ENCODE measurements around the gene FRK.

FRK gene

GRCh38 chr6:115908906-115909559 is 151.7 kb downstream of the FRK start:
- no peak for DNase-seq (ENCODE audit: low read depth)
- TF ChIP-seq, protein P1, sequence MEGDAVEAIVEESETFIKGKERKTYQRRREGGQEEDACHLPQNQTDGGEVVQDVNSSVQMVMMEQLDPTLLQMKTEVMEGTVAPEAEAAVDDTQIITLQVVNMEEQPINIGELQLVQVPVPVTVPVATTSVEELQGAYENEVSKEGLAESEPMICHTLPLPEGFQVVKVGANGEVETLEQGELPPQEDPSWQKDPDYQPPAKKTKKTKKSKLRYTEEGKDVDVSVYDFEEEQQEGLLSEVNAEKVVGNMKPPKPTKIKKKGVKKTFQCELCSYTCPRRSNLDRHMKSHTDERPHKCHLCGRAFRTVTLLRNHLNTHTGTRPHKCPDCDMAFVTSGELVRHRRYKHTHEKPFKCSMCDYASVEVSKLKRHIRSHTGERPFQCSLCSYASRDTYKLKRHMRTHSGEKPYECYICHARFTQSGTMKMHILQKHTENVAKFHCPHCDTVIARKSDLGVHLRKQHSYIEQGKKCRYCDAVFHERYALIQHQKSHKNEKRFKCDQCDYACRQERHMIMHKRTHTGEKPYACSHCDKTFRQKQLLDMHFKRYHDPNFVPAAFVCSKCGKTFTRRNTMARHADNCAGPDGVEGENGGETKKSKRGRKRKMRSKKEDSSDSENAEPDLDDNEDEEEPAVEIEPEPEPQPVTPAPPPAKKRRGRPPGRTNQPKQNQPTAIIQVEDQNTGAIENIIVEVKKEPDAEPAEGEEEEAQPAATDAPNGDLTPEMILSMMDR (IDR thresholded peaks at IDR 0.05; ENCODE audit: low read length, missing control alignments), result no peak
- no peak overlapping the region for H3K4me3 ChIP-seq (replicated peaks; ENCODE audit: low read depth, low read length)

GRCh38 chr6:115905471-115905870 is 155.2 kb downstream of the FRK start:
- TF ChIP-seq, protein P1 (IDR thresholded peaks at IDR 0.05; ENCODE audit: low read length, missing control alignments), result no peak
- no peak for DNase-seq (ENCODE audit: low read depth)
- no peak overlapping the region for H3K4me3 ChIP-seq (replicated peaks; ENCODE audit: low read depth, low read length)

DNA sequence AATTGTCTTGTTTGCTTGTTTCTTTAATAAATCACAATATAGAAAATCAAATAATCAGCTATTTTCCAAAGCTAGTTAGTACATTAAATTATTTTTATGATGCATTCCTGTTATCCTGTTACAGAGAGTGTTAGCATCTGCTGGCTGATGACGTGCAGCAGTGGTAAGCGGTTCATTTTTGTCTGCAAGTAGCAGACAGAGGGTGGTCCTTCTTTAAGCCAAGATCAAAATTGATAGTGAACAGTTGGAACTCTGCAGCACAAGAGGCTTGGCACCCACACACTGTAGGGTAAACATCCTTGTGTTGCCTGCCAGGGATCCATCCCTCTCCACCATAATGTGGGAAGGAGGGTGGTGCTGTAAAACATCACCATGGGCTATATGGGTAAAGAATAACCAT is 158.3 kb downstream of the FRK start:
- no peak overlapping the region for H3K4me3 ChIP-seq (replicated peaks; ENCODE audit: low read depth, low read length)
- TF ChIP-seq, protein P1 (IDR thresholded peaks at IDR 0.05; ENCODE audit: low read length, missing control alignments), result no peak
- DNase-seq (ENCODE audit: low read depth), result no peak

DNA sequence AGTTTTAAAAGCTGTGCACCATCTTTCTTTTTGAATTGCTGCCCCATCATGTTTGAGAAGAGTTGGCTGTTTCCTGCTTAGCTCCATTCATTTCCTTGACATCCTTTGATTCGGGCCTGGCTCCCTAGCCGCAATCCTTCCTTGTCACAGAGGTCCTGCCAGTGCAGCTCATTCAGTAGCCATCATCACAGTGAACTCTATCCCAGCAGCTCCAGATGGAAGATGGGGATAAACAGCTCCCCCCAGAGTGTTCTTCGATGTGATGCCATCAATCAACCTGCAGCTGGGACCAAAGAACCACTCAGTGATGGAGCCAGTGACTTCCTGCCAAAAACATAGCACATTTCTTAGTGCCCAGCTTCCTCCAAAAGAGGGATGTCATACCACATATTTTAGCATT is 158.8 kb downstream of the FRK start:
- DNase-seq (ENCODE audit: low read depth), result no peak
- TF ChIP-seq, protein P1 (IDR thresholded peaks at IDR 0.05; ENCODE audit: low read length, missing control alignments), result no peak

DNA sequence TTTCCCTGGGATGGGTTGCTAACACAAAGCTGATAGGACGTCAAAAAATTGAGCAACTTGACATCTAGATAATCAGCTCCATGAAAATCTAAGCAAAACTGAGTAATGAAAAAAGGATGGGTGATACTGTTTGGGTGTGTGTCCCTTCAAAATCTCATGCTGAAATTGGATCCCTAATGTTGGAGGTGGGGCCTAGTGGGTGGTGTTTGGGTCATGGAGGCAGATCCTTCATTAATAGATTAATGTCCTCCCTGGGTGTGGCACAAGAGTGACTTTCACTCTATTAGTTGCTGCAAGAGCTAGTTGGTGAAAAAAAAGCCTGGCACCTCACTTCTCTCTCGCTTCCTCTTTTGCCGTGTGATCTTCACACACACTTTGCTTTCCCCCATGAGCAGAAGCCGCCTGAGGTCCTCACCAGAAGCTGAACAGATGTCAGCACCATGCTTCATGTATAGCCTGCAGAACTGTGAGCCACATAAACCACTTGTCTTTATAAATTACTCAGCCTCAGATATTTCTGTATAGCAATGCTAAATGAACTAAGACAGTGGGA is 160.9 kb downstream of the FRK start:
- H3K4me3 ChIP-seq (replicated peaks; ENCODE audit: low read depth, low read length), result no peak overlapping the region
- no peak for DNase-seq (ENCODE audit: low read depth)
- TF ChIP-seq, protein P1 (IDR thresholded peaks at IDR 0.05; ENCODE audit: low read length, missing control alignments), result no peak

More for the DNA sequence above, 158.8 kb downstream of the FRK start:
- H3K4me3 ChIP-seq (replicated peaks; ENCODE audit: low read depth, low read length), result no peak overlapping the region

GRCh38 chr6:115898246-115898645 is 162.4 kb downstream of the FRK start:
- TF ChIP-seq, protein P1 (IDR thresholded peaks at IDR 0.05; ENCODE audit: low read length, missing control alignments), result no peak
- no peak for DNase-seq (ENCODE audit: low read depth)
- H3K4me3 ChIP-seq (replicated peaks; ENCODE audit: low read depth, low read length), result no peak overlapping the region

Measured in fibroblast of pulmonary artery (primary cell).